Measurements from ENCODE around the gene MT1E.
A peak's percentile ranks its signal among the peaks of the same experiment; 100 is the strongest.
"Not testable (repeated sequence)": the region's sequence is repeated elsewhere in the genome, so short reads cannot be mapped to it uniquely, and the experiment has no call there.

The MT1E gene

GRCh38 chr16:56672761-56673536 lies 47.4 kb downstream of the MT1E start:
- no peak for DNase-seq

GRCh38 chr16:56673921-56674320 lies 48.3 kb downstream of the MT1E start:
- peak; percentile 30 for DNase-seq

GRCh38 chr16:56674570-56674969 lies 49.0 kb downstream of the MT1E start:
- DNase-seq: not testable (repeated sequence)

- DNase-seq: peak; percentile 20
These were observed 50.2 kb downstream of the MT1E start for GRCh38 chr16:56675685-56676210.
